ENCODE results near the gene MYMX. TPM values are rescaled to one million over a fixed set of nuclear protein-coding genes. Genes with fewer than 3 reads are reported as not detected.

MYMX gene
- total RNA-seq, 1 donor from 2014 or later, result not detected

- no peaks in the 10 kb centered on the region for H3K36me3 ChIP-seq (ENCODE audit: control insufficient read depth, insufficient read depth, low read length)
- peak overlapping the region; percentile 52 for H3K4me3 ChIP-seq (ENCODE audit: low read depth, low read length)
- FAIRE-seq (no peak), DNase-seq (ENCODE audit: low read depth) (no peak)
- no peak for TF ChIP-seq CTCF (IDR thresholded peaks at IDR 0.05; ENCODE audit: insufficient read depth, low read length, severe bottlenecking)
- no peaks in the 10 kb centered on the region for H3K27me3 ChIP-seq (ENCODE audit: control insufficient read depth, insufficient read depth, low read length)
Observed at GRCh38 chr6:44222486-44223318, 6.0 kb downstream of the MYMX start.

GRCh38 chr6:44223319-44224028 lies 6.7 kb downstream of the MYMX start, which contains the start of gene SLC29A1:
SLC29A1 (plus strand) TSS chr6:44223595; CDS start chr6:44227314, 3,719 bp downstream.
- FAIRE-seq, result no peak
- no peak for TF ChIP-seq CTCF (IDR thresholded peaks at IDR 0.05; ENCODE audit: insufficient read depth, low read length, severe bottlenecking)
- Histone ChIP-seq H3K36me3 (ENCODE audit: control insufficient read depth, insufficient read depth, low read length) (no peaks in the 10 kb centered on the region), H3K27me3 (ENCODE audit: control insufficient read depth, insufficient read depth, low read length) (no peaks in the 10 kb centered on the region), H3K4me3 (ENCODE audit: low read depth, low read length) (peak within 1 kb of the TSS; percentile 52)
- DNase-seq (ENCODE audit: low read depth), result no peak

- DNase-seq (ENCODE audit: low read depth), result peak; percentile 54
- Histone ChIP-seq H3K4me3 (ENCODE audit: low read depth, low read length) (peak overlapping the region; percentile 52), H3K36me3 (ENCODE audit: control insufficient read depth, insufficient read depth, low read length) (no peaks in the 10 kb centered on the region), H3K27me3 (ENCODE audit: control insufficient read depth, insufficient read depth, low read length) (no peaks in the 10 kb centered on the region)
- no peak for TF ChIP-seq CTCF (IDR thresholded peaks at IDR 0.05; ENCODE audit: insufficient read depth, low read length, severe bottlenecking)
- FAIRE-seq, result no peak
Observed at GRCh38 chr6:44224029-44224964, 7.6 kb downstream of the MYMX start.

GRCh38 chr6:44224965-44225305 lies 8.2 kb downstream of the MYMX start:
- no peak for FAIRE-seq
- no peak for TF ChIP-seq CTCF (IDR thresholded peaks at IDR 0.05; ENCODE audit: insufficient read depth, low read length, severe bottlenecking)
- H3K4me3 ChIP-seq (ENCODE audit: low read depth, low read length), result no peak overlapping the region
- H3K36me3 ChIP-seq (ENCODE audit: control insufficient read depth, insufficient read depth, low read length), result no peaks in the 10 kb centered on the region
- H3K27me3 ChIP-seq (ENCODE audit: control insufficient read depth, insufficient read depth, low read length), result no peaks in the 10 kb centered on the region
- DNase-seq (ENCODE audit: low read depth), result no peak

GRCh38 chr6:44225579-44226325 lies 9.0 kb downstream of the MYMX start:
- H3K27me3 ChIP-seq (ENCODE audit: control insufficient read depth, insufficient read depth, low read length), result no peaks in the 10 kb centered on the region
- H3K4me3 ChIP-seq (ENCODE audit: low read depth, low read length), result no peak overlapping the region
- H3K36me3 ChIP-seq (ENCODE audit: control insufficient read depth, insufficient read depth, low read length), result no peaks in the 10 kb centered on the region
- no peak for DNase-seq (ENCODE audit: low read depth)
- TF ChIP-seq CTCF (IDR thresholded peaks at IDR 0.05; ENCODE audit: insufficient read depth, low read length, severe bottlenecking), result no peak
- FAIRE-seq, result no peak

All from bronchial epithelial cell (primary cell).